Panc1 (cell line): Measurements from ENCODE around the gene CD6. TPM values are rescaled to one million over a fixed set of nuclear protein-coding genes. Genes with fewer than 3 reads are reported as not detected.

Experiments
- ATAC-seq: fragments of 200-7000 bp; cut with Tn5 transposase; 2 replicates; pipeline ENCODE4 v1.9.1; 2020; ENCODE audit warnings: mild to moderate bottlenecking, moderate library complexity
- BruUV-seq: library from RNA; stranded (reverse); fragments of 400-500 nt; replicated peaks from 2 replicates; lab custom pipeline; 2021; lab: Mats Ljungman, UMichigan
- CTCF ChIA-PET: fragments of 300-600 bp; sonication (Branson Sonifier 250); formaldehyde crosslinking; loops from one replicate; lab custom pipeline; 2022; ENCODE audit warnings: antibody characterized with exemption; lab: Charles Lee
- POLR2A ChIA-PET: fragments of 300-600 bp; sonication (Branson Sonifier 250); formaldehyde crosslinking; loops from one replicate; lab custom pipeline; 2022; ENCODE audit warnings: antibody characterized with exemption; lab: Charles Lee
- DNase-seq: peaks from one replicate; pipeline ENCODE4 v3.0.0-alpha.2; 2010; ENCODE audit warnings: low read depth, low spot score
- H3K27ac ChIP-seq: 2 replicates; pipeline ENCODE4 v1.5.1; 2011; ENCODE audit warnings: mild to moderate bottlenecking, low read length, inconsistent platforms
- H3K27me3 ChIP-seq: fragments of 200-500 bp; sonication (Bioruptor generic); 2 replicates; pipeline ENCODE4 v1.6.0; 2014; ENCODE audit warnings: low read length, inconsistent platforms; ENCODE audit not compliant: control insufficient read depth, insufficient read depth
- H3K36me3 ChIP-seq: fragments of 200-500 bp; sonication (Bioruptor generic); 2 replicates; pipeline ENCODE4 v1.5.1; 2014; ENCODE audit warnings: inconsistent platforms, mild to moderate bottlenecking, low read length, moderate library complexity; ENCODE audit not compliant: control insufficient read depth, insufficient read depth
- H3K4me1 ChIP-seq: 2 replicates; pipeline ENCODE4 v1.5.1; 2011; ENCODE audit warnings: inconsistent platforms, mild to moderate bottlenecking, low read length, moderate library complexity; ENCODE audit not compliant: control insufficient read depth, insufficient read depth
- H3K4me3 ChIP-seq, 2 experiments: 2 replicates each; pipeline ENCODE4 v1.5.1; 2011 to 2012; ENCODE audit warnings: low read depth in 2 of 2, low read length in 2 of 2, mild to moderate bottlenecking in 2 of 2, inconsistent platforms in 1 of 2, moderate library complexity in 1 of 2
- H3K9me3 ChIP-seq: fragments of 200-500 bp; sonication (Bioruptor generic); 2 replicates; pipeline ENCODE4 v1.5.1; 2014; ENCODE audit warnings: low read depth, mild to moderate bottlenecking, inconsistent platforms, low read length, moderate library complexity; ENCODE audit not compliant: control insufficient read depth, insufficient read depth
- CTCF ChIP-seq: fragments of 450-650 bp; IDR thresholded peaks from 2 replicates; pipeline ENCODE4 v1.5.1; 2017; ENCODE audit warnings: mild to moderate bottlenecking
- POLR2AphosphoS5 ChIP-seq: IDR thresholded peaks from 2 replicates; pipeline ENCODE4 v1.6.1; 2012; ENCODE audit warnings: mild to moderate bottlenecking, low read depth, low read length, moderate library complexity
- REST ChIP-seq, 2 experiments: IDR thresholded peaks; 2 replicates each; pipeline ENCODE4 v1.6.1; 2011 to 2012; ENCODE audit warnings: low read depth in 2 of 2, control low read depth in 1 of 2, low read length in 1 of 2, mild to moderate bottlenecking in 1 of 2, moderate library complexity in 1 of 2; ENCODE audit not compliant: insufficient read depth in 1 of 2
- SIN3A ChIP-seq: IDR thresholded peaks from 2 replicates; pipeline ENCODE4 v1.6.1; 2012; ENCODE audit warnings: low read depth, mild to moderate bottlenecking, low read length, moderate library complexity, borderline replicate concordance; ENCODE audit not compliant: insufficient read depth
- TCF7L2 ChIP-seq: IDR thresholded peaks from 2 replicates; pipeline ENCODE4 v1.6.1; 2011; ENCODE audit warnings: mild to moderate bottlenecking, low read depth, low read length, inconsistent platforms
- in situ Hi-C: cut with HindIII; loops from 2 replicates; pipeline ENCODE4 v1.10.0; 2016; ENCODE audit warnings: low sequenced_read_pairs, low pct_unique_long_range_greater_than_20kb
- intact Hi-C: fragments of 100-400 bp; cut with micrococcal nuclease; formaldehyde crosslinking; loops from one replicate; pipeline ENCODE4 v1.10.0; 2022; ENCODE audit not compliant: unreplicated experiment
- total RNA-seq: library from RNA; stranded (reverse); gene quantifications from one replicate; pipeline ENCODE4 v1.2.1, GENCODE V29; 2021; ENCODE audit not compliant: unreplicated experiment

CD6 gene
- total RNA-seq, 1 experiment from 2014 or later, result 1.1 TPM

GRCh38 chr11:60950933-60951605 is 20.4 kb upstream of the CD6 start:
- POLR2A ChIA-PET, result no interaction called here
- TF ChIP-seq TCF7L2 (no peak), REST (IDR thresholded peaks at IDR 0.05; ENCODE audit: insufficient read depth in 1 of 2, low read depth in 2 of 2, low read length in 1 of 2) (no peak), POLR2AphosphoS5 (no peak), SIN3A (no peak), CTCF (no peak)
- H3K9me3 ChIP-seq, result no peaks in the 10 kb centered on the region
- no peak overlapping the region for H3K27ac ChIP-seq
- no peak for DNase-seq
- H3K4me3 ChIP-seq, result no peak overlapping the region
- no peaks in the 10 kb centered on the region for H3K27me3 ChIP-seq
- ATAC-seq, result no peak
- no TSS peak for BruUV-seq
- CTCF ChIA-PET, result no interaction called here
- no peaks in the 10 kb centered on the region for H3K36me3 ChIP-seq
- intact Hi-C loops, result no loop called here
- in situ Hi-C loops, result no loop called here
- H3K4me1 ChIP-seq, result no peaks in the 10 kb centered on the region

GRCh38 chr11:60951606-60951903 is 19.9 kb upstream of the CD6 start:
- Histone ChIP-seq H3K4me1 (no peaks in the 10 kb centered on the region), H3K9me3 (no peaks in the 10 kb centered on the region), H3K27ac (peak overlapping the region; percentile 78; the same call in 1 of the 2 replicates), H3K27me3 (no peaks in the 10 kb centered on the region), H3K4me3 (no peak overlapping the region), H3K36me3 (no peaks in the 10 kb centered on the region)
- POLR2A ChIA-PET, result no interaction called here
- intact Hi-C loops, result no loop called here
- TF ChIP-seq POLR2AphosphoS5, result no peak
- no peak for TF ChIP-seq CTCF
- no peak for ATAC-seq
- BruUV-seq, result no TSS peak
- CTCF ChIA-PET, result no interaction called here
- in situ Hi-C loops, result no loop called here
- DNase-seq, result no peak
